Lung microvascular endothelial cell (primary cell): Measurements from ENCODE around the gene STC2. TPM values are rescaled to one million over a fixed set of nuclear protein-coding genes. Genes with fewer than 3 reads are reported as not detected.

ENCODE experiments used
- DNase-seq, 2 donors: peaks; one replicate each; pipeline versions ENCODE4 v3.0.0 to v3.0.0-alpha.2; 2010; ENCODE audit warnings: low read depth in 2 of 2
- total RNA-seq: library from RNA; depleted of rRNA; stranded (reverse); fragments of >200 nt; gene quantifications from 2 replicates; pipeline ENCODE4 v1.2.1, GENCODE V29; 2014

Gene STC2
- total RNA-seq, 1 donor from 2014 or later = 36.3 TPM

DNA sequence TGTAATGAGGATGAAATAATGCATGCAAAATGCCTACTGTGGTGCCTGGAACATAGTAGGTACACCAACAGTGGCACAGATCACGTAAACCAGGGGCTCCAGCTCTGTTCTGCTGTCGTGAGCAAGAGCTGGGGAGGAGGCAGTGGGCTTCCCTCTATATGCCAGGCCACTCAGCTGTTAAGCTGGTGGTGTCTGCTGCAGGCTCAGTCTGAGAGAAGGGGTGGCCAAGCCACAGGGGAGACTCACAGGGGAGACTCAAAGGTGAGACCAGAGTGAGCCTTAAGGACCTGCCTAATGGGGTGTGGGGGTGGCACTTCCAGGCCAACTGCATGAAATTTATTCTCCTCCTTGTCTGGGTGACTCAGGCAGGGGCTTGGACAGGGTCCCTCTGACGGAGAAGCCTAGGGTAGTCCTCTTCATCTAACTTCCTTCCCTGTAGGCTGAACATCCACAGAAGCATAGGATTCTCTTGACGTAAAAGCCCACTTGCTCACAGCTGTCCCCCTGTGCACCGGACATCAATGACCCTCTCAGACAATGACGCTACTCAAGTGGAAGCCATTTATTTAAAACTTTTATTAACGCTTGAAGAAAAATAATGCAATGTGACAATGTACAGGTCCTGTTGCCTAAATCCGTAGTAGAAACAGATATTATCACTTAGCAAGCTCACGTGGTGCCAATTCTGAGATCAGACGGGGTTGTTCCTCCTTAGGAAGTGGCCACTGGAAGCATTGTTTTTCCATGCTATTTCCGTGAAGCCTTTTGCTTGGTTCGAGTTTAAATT is 13.9 kb downstream of the STC2 start:
- peak in 1 of 2 donors; percentile 31 for DNase-seq

DNA sequence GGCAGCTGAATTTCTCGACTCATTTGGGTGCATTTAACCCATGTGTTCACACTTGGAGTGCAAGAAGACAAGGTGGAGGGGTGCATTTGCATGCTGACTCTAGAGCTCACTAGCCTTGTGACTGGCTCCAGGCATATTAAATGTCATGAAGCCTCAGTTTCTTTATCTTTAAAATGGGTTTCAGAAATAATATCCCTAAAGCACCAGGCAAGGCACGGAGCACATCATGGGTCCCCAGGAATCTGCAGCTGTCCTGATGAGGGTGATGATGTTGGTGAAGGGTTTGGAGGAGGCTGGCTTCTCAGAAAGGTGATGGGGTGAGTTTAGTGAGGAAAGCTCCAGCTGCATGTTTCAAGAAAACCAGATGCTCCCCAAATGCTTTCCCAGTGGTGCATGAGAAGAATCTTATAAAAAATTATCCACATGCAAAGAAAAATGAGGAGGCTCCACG is 14.8 kb downstream of the STC2 start:
- no peak for DNase-seq

DNA sequence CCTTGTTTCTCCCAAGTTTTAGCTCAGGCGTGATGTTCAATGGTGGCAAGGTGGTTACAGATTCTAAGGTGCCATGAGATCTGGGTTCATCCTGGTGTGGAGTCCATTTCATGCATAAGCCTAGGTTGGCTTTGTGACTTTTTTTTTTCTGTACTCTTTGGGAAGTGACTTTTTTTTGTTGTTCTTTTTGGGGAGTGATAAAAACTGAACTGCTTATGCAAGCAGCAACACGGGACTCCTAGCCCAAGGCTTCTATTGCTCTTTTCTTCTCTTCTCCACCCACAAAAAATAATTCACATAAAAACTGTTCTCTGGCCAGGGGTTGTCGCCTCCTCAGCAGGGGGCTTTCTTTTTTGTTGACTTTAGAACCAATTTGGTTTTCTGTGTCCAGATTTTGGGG is 15.4 kb downstream of the STC2 start:
- DNase-seq = no peak

- DNase-seq = no peak
Measured at GRCh38 chr5:173311818-173312585, 16.2 kb downstream of the STC2 start.

DNA sequence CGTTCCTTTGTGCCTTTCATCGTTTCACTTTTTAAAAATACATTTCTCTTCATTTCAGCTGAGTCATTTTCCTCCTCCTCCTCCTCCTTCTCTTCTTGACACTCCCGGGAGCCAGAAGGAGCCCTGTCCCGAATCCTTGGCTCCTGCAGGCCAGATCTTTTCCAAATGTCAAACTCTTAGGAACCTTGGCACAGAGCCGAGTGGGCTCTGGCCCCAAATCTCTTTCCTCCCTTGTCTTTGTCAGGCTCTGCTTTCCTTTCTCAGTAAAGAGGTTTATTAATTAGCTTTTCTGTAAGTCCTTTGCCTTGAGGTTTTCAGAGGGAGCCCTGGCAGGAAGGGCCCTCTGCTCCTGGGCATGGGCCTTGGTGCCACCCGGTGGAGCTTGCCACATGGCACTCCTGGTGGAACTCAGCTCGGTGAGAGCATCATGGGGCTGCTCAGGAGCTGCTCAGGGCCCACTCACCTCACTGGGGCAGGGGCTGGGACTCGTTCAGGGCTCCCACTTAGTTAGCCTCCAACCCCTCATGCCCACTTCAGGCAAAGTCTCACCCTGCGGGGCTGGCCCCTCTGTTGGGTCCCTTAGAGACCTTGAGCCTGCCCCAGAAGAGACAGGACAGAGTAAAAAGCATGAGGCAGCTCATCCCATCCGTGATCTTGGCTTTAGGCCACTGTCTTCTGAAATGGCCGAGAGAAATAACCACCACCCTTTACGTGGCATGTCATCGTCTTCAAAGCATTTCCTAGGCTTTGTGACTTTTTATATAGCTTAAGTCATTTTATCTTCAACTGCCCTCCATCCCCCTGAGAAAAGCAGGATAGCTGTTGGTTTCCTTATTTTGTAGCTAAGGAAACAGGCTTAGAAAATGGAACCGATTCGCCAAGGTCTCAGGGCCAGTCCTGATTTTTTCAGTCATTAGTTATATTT is 17.1 kb downstream of the STC2 start:
- no peak for DNase-seq

- DNase-seq = no peak
Measured at GRCh38 chr5:173310218-173310769, 17.9 kb downstream of the STC2 start.

DNA sequence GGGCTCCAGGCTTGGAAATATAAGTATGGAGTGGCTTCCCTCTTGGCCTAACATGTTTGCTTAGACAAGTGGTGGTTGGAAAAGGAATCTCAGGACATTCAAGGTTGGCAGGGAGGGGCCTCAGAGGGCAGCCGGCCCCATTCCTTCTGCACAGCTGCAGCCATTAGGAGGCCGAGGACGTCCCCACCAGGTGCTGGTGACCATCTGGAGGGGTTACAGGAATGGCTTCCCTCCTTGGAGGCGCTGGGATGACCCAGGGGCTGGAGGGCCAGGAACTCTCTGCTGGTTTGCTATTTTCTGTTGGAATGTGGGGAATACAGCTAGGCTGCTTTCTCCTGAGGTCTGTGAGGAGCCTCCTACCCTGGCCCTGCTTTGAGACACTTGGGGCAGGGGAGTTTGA is 18.5 kb downstream of the STC2 start:
- no peak for DNase-seq

- DNase-seq = no peak
Measured at GRCh38 chr5:173308226-173308625, 20.0 kb downstream of the STC2 start.

DNA sequence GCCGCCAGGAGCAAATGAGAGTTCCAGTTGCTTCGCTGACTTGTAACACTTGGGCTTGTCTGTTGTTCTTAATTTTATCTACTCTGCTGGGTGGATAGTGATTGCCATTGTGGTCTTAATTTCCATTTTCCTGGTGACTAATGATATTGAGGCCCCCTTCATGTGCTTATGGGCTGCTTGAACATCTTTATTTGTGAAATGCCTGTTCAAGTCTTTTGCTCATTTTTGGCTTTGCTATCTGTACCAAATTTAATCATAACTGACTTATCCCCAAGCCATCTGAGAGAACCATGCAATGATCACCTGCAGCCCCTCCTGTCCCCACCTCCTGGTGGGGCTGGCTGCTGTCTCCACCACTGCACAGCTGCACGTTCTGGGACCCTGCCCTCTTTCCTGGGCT is 20.5 kb downstream of the STC2 start:
- DNase-seq = no peak

DNA sequence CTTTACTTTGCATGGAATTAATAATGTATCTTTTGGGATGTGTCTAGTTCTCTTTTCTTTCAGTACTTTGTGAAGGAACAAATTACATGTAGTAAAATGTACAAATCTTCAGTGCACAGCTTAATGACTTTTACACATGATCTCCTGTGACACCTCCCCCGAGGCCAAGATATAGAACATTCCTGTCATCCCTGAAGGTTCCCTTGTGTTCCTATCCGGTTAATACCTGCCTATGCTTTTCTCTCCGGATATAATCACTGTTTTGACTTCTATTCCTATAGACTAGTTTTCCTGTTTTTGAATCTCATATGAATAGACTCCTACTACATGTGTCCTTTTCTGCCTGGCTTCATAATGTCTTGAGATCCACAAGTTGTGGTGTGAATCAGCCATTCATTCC is 21.5 kb downstream of the STC2 start:
- no peak for DNase-seq

DNA sequence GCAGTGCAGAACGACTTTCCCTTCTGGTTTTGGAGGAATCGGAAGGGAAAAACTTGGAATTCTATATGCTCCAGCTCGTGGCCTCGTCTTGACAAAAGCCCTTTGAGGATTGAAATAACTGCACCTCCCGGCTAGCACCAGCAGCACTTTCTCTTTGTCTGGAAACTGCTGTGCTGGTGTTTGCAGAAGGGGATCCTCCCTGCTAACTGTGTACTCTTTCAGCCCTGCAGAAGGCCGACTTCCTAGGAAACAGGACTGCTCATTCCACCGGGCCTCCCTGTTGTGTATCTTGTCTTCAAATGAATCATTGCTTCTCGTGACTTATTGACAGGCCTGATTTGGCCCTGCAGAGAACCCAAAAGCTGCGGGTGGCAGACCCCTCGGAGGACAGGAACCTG is 23.6 kb downstream of the STC2 start:
- no peak for DNase-seq

- no peak for DNase-seq
Measured at GRCh38 chr5:173303878-173304590, 24.2 kb downstream of the STC2 start.

DNA sequence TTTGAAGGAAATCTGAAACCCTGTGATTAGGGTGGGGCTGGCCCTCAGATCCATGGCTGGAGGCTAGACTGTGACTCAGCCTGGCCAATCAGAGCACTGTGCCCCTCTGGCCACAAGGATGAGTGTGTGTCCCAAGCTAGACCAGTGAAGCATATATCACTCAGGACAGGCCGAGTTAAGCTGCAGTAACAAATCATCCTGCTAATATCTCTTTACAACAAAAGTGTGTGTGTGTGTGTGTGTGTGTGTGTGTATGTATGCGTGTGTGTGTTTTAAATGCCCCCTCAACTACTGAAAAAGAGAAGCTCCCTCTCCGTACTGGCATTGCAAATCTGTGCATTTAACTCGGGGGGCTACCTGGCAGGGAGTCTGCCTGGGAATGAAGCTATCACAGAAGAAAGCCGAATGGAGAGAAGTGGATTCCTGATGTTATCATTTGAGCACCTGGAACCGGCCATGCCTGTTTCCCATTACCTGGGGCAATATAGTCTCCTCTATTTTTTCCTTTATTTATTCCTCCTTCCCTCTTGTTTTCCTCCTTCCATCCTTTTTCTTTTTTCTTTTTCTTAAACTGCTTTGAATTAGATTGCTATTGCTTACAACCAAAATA is 25.6 kb downstream of the STC2 start:
- DNase-seq = peak in 1 of 2 donors; percentile 55

- DNase-seq = peak; percentile 38 to 44
Measured at GRCh38 chr5:173301695-173302545, 26.3 kb downstream of the STC2 start.

- DNase-seq = no peak
Measured at GRCh38 chr5:173300389-173301047, 27.7 kb downstream of the STC2 start.

DNA sequence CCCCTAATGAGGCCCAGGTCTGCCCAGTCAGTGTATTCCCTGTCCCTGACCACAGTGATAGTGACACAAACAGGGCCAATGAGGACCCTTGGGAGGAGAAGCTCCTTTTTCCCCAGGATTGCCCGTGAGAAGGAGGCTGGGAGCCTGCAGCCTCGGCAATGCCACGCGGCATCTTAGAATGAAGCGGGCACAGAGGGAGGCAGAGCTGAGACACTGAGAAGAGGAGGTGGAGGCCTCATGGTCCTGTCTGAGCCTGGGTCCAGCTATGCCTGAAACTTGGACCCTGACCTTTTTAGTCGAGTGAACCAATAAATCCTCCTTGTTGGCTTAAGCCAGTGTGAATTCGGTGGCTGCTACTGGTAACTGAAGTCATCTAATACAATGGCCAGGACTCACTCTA is 28.4 kb downstream of the STC2 start:
- no peak for DNase-seq

DNA sequence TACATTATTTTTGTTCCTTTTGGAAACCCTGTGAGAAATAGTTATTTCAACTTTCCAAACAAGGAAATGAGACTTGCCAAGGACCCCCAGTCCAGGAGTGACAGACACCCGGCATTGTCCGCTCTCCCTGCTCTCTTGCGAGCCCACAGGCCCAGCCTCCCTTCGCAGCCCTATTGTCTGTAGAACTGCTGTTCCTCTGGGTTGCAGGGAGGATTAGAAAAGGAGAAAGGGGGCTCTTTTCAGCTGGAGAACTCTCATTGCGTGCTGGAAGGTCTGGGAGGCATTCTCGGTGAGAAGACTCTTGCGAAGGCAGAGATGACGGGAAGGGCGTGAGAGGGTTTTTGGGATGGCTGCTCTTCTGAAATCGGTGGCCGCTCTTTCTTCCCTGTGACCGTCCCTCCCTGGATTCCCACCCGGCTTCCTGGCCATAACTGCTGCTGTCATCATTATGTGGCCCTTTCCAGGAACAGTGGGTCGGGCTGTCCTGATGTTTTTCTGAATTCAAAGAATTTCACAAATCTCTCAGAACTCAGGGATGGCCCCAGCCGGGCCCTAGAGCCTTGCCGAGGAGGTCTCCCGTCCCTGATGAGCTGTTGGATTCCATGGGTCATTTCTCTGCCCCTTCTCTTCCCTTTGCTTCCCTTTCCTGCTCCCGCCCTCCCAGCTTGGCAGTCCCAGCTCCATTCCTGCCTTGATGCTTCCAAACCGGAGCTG is 29.8 kb downstream of the STC2 start:
- DNase-seq = no peak

- no peak for DNase-seq
Measured at GRCh38 chr5:173297813-173298212, 30.4 kb downstream of the STC2 start.
